Smooth muscle cell (in vitro differentiated cells): ENCODE measurements around the gene PPP1R13B. TPM values are rescaled to one million over a fixed set of nuclear protein-coding genes. Genes with fewer than 3 reads are reported as not detected.

Source experiments
- DNase-seq: peaks from one replicate; lab custom pipeline; 2025; ENCODE audit not compliant: unreplicated experiment; lab: John Stamatoyannopoulos, UW
- H2AFZ ChIP-seq: fragments of 200-600 bp; sonication (generic); 2 replicates; pipeline ENCODE4 v1.6.0; 2016; ENCODE audit warnings: antibody characterized with exemption, low read depth, mild to moderate bottlenecking
- H3F3A ChIP-seq: fragments of 200-600 bp; sonication (generic); 2 replicates; pipeline ENCODE4 v1.6.0; 2017; ENCODE audit warnings: antibody characterized with exemption, low read depth
- H3K27ac ChIP-seq: fragments of 200-600 bp; sonication (generic); 2 replicates; pipeline ENCODE4 v1.5.1; 2016; ENCODE audit warnings: low read depth, mild to moderate bottlenecking
- H3K27me3 ChIP-seq: fragments of 200-600 bp; sonication (generic); 2 replicates; pipeline ENCODE4 v1.6.1; 2016; ENCODE audit warnings: low read depth, mild to moderate bottlenecking
- H3K36me3 ChIP-seq: fragments of 200-600 bp; sonication (generic); 2 replicates; pipeline ENCODE4 v1.5.1; 2016; ENCODE audit warnings: low read depth
- H3K4me1 ChIP-seq: fragments of 200-600 bp; sonication (generic); 2 replicates; pipeline ENCODE4 v1.5.1; 2016; ENCODE audit warnings: low read depth
- H3K4me2 ChIP-seq: fragments of 200-600 bp; sonication (generic); 2 replicates; pipeline ENCODE4 v1.6.0; 2016; ENCODE audit warnings: mild to moderate bottlenecking
- H3K4me3 ChIP-seq: fragments of 200-600 bp; sonication (generic); 2 replicates; pipeline ENCODE4 v1.5.1; 2016; ENCODE audit warnings: mild to moderate bottlenecking
- H3K79me2 ChIP-seq: fragments of 200-600 bp; sonication (generic); 2 replicates; pipeline ENCODE4 v1.6.0; 2016; ENCODE audit warnings: low read depth, mild to moderate bottlenecking
- H3K9ac ChIP-seq: fragments of 200-600 bp; sonication (generic); 2 replicates; pipeline ENCODE4 v1.6.0; 2016; ENCODE audit warnings: low read depth
- H3K9me3 ChIP-seq: fragments of 200-600 bp; sonication (generic); replicated peaks from 2 replicates; pipeline ENCODE4 v1.5.1; 2016; ENCODE audit warnings: low read depth
- H4K20me1 ChIP-seq: fragments of 200-600 bp; sonication (generic); 2 replicates; pipeline ENCODE4 v1.6.0; 2016; ENCODE audit warnings: low read depth
- WGBS: methylation state at CpG from one replicate; pipeline ENCODE4 v1.1.7; 2016; ENCODE audit warnings: low lambda C conversion rate; 5-methylcytosine and 5-hydroxymethylcytosine counted together
- polyA plus RNA-seq: library from polyadenylated mRNA; unstranded; fragments of >200 nt; fragmentation: Nextera tagmentation; extraction: Ambion mirVana; gene quantifications from 2 replicates; pipeline ENCODE4 v1.2.1, GENCODE V29; 2016
- total RNA-seq: library from RNA; depleted of rRNA; stranded (reverse); fragments of >200 nt; gene quantifications from 2 replicates; pipeline ENCODE4 v1.2.3, GENCODE V29; 2014
- TF ChIP-seq, protein P1 (sequence below): fragments of 200-600 bp; sonication (generic); IDR thresholded peaks from 2 replicates; pipeline ENCODE4 v1.5.1; 2017; ENCODE audit warnings: borderline replicate concordance, mild to moderate bottlenecking, antibody characterized with exemption; ENCODE audit not compliant: insufficient read depth, poor library complexity, severe bottlenecking

Gene PPP1R13B
- total and polyA plus RNA-seq, 2 experiments from 2014 or later, result 2.3 to 4.3 TPM

DNA sequence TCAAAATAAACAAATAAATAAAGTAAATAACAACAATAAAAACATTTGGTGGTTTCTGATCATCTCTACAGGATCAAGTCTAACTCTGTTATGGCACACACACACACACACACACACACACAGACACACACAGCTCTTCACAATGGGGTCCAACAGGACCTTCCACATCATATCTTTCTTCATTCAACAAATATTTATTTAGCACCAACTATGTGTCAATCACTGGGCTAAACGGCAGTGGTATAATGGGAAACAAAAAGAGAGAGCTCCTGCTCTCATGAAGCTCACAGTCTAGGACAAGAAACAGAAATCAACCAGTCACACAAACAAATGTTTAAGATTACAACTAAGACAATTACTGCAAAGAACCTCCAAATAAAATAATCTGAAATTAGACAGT lies 9.3 kb downstream of the PPP1R13B start:
- TF ChIP-seq, protein P1, sequence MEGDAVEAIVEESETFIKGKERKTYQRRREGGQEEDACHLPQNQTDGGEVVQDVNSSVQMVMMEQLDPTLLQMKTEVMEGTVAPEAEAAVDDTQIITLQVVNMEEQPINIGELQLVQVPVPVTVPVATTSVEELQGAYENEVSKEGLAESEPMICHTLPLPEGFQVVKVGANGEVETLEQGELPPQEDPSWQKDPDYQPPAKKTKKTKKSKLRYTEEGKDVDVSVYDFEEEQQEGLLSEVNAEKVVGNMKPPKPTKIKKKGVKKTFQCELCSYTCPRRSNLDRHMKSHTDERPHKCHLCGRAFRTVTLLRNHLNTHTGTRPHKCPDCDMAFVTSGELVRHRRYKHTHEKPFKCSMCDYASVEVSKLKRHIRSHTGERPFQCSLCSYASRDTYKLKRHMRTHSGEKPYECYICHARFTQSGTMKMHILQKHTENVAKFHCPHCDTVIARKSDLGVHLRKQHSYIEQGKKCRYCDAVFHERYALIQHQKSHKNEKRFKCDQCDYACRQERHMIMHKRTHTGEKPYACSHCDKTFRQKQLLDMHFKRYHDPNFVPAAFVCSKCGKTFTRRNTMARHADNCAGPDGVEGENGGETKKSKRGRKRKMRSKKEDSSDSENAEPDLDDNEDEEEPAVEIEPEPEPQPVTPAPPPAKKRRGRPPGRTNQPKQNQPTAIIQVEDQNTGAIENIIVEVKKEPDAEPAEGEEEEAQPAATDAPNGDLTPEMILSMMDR, result no peak
- no peaks in the 10 kb centered on the region for H3K27me3 ChIP-seq
- no peak overlapping the region for H3K9ac ChIP-seq
- H3K4me1 ChIP-seq, result no peaks in the 10 kb centered on the region
- no peaks in the 10 kb centered on the region for H3K36me3 ChIP-seq
- peaks cover 22% of the 10 kb centered on the region for H4K20me1 ChIP-seq
- H3K9me3 ChIP-seq, result no peaks in the 10 kb centered on the region
- peaks cover 10% of the 10 kb centered on the region for H3K79me2 ChIP-seq
- no peak overlapping the region for H3K4me3 ChIP-seq
- no peak overlapping the region for H3K27ac ChIP-seq
- no peak for DNase-seq
- H3F3A ChIP-seq, result no peaks in the 10 kb centered on the region
- H2AFZ ChIP-seq, result no peak overlapping the region
- H3K4me2 ChIP-seq, result no peak overlapping the region
- 89% methylated on average over 1 of the region's 1 CpG for WGBS

DNA sequence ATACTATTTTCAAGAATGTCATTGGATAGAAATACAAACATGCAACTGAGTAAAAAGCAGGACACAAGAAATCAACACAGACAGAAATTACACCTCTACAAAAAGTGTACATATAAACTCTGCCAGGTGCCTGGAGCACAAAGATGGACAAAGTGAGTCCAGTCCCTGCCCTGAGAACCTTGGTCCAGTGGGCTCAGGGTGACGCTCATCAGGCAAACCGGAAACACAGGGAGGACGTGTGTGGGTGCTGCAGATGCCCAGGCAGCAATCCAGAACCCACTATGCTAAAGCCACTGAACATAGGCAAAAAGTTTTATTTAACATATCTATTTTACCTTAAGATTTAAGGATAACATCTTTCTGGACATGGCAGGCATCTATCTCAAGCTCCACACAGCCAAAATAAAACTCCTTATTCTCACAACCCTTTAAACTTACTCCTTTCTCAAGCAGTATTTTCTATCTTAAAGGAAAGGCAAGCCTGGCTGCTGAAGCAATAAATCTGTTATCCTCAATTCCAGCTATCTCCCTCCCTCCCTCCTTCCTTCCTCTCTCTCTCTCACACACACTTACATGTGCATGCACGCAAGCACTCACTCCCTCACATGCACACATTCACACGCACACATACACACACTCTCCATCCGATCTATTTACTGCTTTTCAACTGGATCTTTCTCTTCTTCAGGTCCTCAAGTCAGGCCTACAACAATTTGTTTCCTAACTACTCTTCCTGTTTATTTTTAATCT lies 10.2 kb downstream of the PPP1R13B start:
- H3F3A ChIP-seq, result no peaks in the 10 kb centered on the region
- TF ChIP-seq, protein P1, result no peak
- peaks cover 8% of the 10 kb centered on the region for H3K79me2 ChIP-seq
- H3K4me2 ChIP-seq, result no peak overlapping the region
- 75% methylated on average over 6 of the region's 6 CpGs for WGBS
- no peaks in the 10 kb centered on the region for H3K9me3 ChIP-seq
- no peaks in the 10 kb centered on the region for H3K36me3 ChIP-seq
- H3K4me1 ChIP-seq, result no peaks in the 10 kb centered on the region
- no peak for DNase-seq
- no peak overlapping the region for H3K9ac ChIP-seq
- H3K27ac ChIP-seq, result no peak overlapping the region
- no peak overlapping the region for H3K4me3 ChIP-seq
- peaks cover 27% of the 10 kb centered on the region for H4K20me1 ChIP-seq
- H3K27me3 ChIP-seq, result no peaks in the 10 kb centered on the region
- H2AFZ ChIP-seq, result no peak overlapping the region

DNA sequence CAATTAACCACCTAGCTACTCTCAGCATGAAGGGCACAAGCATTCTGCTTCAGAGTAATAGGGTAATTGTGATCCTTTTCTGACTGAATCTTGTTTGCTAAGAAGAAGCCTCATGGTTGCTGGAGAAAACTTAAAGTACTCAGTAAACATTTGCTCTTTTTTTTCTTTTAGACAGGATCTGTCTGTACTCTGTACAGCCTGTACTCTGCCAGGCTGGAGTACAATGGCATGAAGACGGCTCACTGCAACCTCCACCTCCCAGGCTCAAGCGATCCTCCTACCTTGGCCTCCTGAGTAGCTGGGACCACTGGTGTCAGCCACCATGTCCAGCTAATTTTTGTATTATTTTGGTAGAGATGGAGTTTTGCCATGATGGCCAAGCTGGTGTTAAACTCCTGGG lies 12.4 kb downstream of the PPP1R13B start:
- TF ChIP-seq, protein P1, result no peak
- H3K36me3 ChIP-seq, result no peaks in the 10 kb centered on the region
- H3K4me1 ChIP-seq, result no peaks in the 10 kb centered on the region
- no peak overlapping the region for H3K27ac ChIP-seq
- H2AFZ ChIP-seq, result no peak overlapping the region
- 98% methylated on average over 2 of the region's 2 CpGs for WGBS
- no peaks in the 10 kb centered on the region for H3F3A ChIP-seq
- H3K9ac ChIP-seq, result no peak overlapping the region
- H3K9me3 ChIP-seq, result no peaks in the 10 kb centered on the region
- no peak overlapping the region for H3K4me2 ChIP-seq
- no peak for DNase-seq
- H3K79me2 ChIP-seq, result peaks cover 5% of the 10 kb centered on the region
- no peak overlapping the region for H3K4me3 ChIP-seq
- peaks cover 26% of the 10 kb centered on the region for H4K20me1 ChIP-seq
- no peaks in the 10 kb centered on the region for H3K27me3 ChIP-seq

DNA sequence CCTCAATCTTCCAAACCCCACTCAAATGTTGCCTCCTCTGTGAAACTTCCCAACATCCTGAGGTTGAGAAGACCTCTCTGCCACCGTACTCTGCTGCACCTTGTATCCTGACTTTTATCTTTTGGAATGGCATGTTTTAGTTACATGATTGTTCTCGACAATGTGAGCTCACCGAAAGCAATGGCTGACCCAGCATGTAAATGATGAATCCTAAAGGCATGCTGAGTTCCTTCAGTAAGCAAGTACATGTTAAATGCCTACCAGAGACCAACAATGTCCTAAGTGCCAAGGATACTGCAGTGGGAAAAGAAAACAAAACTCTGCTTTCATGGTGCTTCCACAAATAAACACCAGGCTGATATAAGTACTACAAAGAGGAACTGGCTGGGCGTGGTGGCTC lies 13.7 kb downstream of the PPP1R13B start:
- no peak for DNase-seq
- no peak overlapping the region for H3K4me3 ChIP-seq
- H3K9ac ChIP-seq, result no peak overlapping the region
- H3K4me1 ChIP-seq, result no peaks in the 10 kb centered on the region
- H3K36me3 ChIP-seq, result no peaks in the 10 kb centered on the region
- H3K4me2 ChIP-seq, result no peak overlapping the region
- 94% methylated on average over 4 of the region's 4 CpGs for WGBS
- H3K79me2 ChIP-seq, result no peaks in the 10 kb centered on the region
- no peak overlapping the region for H2AFZ ChIP-seq
- no peaks in the 10 kb centered on the region for H3K9me3 ChIP-seq
- no peaks in the 10 kb centered on the region for H3K27me3 ChIP-seq
- peaks cover 21% of the 10 kb centered on the region for H4K20me1 ChIP-seq
- H3F3A ChIP-seq, result no peaks in the 10 kb centered on the region
- H3K27ac ChIP-seq, result no peak overlapping the region
- TF ChIP-seq, protein P1, result no peak
